GM19240 (cell line): Measurements from ENCODE around the gene ABLIM3.

Source experiments
- DNase-seq: peaks from one replicate; pipeline ENCODE4 v3.0.0; 2011; ENCODE audit warnings: low spot score; ENCODE audit not compliant: insufficient read length

The ABLIM3 gene

GRCh38 chr5:149217096-149217802 lies 76.0 kb downstream of the ABLIM3 start:
- no peak for DNase-seq

DNA sequence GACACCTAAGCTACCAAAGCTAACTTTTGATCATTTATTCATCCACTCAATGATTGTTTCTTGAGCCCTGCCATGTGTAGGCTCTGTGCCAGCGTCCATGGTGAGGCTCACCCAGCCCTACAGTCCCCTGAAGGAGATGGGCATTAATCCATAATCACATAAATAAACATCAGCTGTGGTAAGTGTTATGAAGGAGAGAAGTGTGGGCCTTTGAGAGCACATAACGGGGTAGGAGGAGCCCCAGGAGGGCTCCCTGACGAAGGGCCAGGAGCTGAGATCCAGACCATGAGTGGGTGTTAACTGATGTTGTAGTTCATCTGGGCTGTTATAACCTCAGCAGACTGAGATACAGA lies 76.5 kb downstream of the ABLIM3 start:
- DNase-seq = no peak

- DNase-seq = no peak
Observed at GRCh38 chr5:149219584-149219983, 78.3 kb downstream of the ABLIM3 start.

DNA sequence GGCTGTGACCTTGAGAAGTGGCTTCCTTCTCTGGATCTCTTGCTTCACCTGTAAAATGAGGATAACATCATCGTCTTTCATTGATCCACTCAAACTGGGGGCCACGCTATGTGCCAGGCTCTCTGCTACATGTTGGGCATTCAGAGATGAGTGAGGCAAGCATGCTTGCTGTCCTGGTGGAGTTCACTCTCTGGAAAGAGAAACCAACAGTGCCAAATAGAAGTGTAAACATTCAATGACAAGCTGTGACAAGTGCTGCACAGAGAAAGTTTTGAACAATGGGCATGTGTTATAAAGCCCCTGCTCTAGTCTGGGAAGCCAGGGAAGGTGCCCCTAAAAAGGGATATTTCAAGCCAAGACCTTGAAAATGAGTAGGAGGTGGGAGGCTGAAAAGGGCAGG lies 79.5 kb downstream of the ABLIM3 start:
- no peak for DNase-seq

GRCh38 chr5:149221326-149221725 lies 80.0 kb downstream of the ABLIM3 start:
- DNase-seq = no peak

DNA sequence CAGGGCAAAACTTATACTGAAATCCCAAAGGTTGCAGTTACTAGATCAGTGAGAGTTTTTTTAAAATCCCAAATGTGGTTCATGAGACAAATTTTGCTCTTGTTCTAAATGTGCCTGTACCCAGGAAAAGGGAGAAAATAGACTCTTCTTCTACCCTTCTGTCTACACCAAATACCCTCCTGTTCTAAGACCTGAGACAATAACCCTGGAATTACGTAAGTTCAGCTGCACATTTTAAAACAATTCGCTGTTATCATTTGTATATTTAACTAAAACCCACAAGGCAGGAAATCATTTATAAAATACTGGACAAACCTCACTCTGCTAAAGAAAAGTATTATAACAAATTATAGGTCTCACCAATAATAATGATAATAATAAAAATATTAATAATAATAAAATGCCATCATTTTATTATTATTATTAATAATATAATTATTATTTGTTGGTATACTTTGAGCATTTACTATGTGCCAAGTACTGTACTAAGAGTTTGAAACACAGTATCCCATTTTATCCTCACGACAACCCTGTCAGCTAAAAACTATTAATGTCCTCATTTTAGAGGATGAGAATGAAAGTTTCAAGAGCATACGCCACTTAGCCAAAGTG lies 80.5 kb downstream of the ABLIM3 start:
- DNase-seq = no peak

- no peak for DNase-seq
Observed at GRCh38 chr5:149223081-149223848, 82.0 kb downstream of the ABLIM3 start.

DNA sequence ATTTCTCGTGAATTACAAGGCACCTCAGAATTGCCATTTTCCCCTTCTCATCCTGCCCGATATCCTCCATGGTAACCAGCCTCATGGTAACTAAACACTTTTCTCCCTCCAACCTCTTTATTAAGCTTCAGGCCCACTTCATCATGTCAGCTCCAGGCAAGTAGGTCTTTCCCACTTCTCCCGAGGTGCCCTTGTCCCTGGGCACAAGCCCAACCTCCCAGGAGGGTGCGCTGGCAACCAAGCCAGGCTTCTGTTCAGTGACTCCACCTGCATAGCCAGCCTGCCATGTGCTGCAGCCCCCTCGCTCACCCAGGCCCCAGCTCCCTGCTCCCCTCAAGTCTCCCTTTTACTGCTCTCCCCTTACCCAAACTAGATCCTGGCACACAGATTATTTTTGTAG lies 83.0 kb downstream of the ABLIM3 start:
- no peak for DNase-seq

GRCh38 chr5:149227168-149227826 lies 86.0 kb downstream of the ABLIM3 start:
- no peak for DNase-seq

- DNase-seq = no peak
Observed at GRCh38 chr5:149228618-149229297, 87.5 kb downstream of the ABLIM3 start.

GRCh38 chr5:149229298-149229937 lies 88.1 kb downstream of the ABLIM3 start:
- DNase-seq = no peak

DNA sequence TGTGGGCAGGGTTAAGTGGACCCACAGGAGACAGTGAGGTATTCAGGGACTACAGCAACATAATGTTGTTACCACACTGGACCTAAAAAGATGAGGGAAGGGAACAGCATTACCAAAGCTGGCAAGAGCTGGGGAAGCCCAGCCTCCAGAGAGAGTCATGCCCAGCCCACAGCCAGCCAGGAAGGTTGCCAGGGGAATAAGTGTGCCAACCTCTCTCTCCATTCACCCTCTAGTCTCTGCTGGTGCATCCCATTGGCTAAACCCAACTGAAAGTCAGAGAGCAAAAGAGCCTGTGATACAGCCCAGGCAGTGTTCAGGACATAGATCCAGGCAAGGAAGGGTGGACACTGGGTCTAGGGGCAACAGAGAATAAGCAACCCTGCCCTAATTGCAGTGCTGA lies 94.5 kb downstream of the ABLIM3 start:
- no peak for DNase-seq

DNA sequence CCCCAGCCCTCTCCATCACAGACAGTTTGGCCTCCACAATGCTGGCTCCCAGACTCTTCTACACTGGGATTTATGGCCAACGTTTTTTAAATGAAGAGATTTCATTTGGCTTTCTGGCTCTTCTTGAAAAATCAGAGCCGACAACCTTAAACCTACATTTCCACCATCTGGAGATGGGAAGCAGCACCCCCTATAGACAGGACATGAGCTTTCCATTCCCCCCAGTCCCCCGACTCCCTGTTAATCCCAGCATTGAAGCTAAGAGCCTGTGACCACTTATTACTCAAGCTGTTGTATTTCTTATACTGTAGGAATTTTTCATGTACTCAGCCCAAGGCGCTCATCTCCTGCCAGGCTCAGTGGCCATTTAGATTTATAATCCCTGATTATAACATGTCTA lies 96.4 kb downstream of the ABLIM3 start:
- DNase-seq = no peak

GRCh38 chr5:149238540-149238939 lies 97.2 kb downstream of the ABLIM3 start:
- no peak for DNase-seq

GRCh38 chr5:149239917-149240316 lies 98.6 kb downstream of the ABLIM3 start:
- DNase-seq = no peak

- DNase-seq = no peak
Observed at GRCh38 chr5:149240354-149240998, 99.2 kb downstream of the ABLIM3 start.

- no peak for DNase-seq
Observed at GRCh38 chr5:149242339-149242738, 101.0 kb downstream of the ABLIM3 start.

DNA sequence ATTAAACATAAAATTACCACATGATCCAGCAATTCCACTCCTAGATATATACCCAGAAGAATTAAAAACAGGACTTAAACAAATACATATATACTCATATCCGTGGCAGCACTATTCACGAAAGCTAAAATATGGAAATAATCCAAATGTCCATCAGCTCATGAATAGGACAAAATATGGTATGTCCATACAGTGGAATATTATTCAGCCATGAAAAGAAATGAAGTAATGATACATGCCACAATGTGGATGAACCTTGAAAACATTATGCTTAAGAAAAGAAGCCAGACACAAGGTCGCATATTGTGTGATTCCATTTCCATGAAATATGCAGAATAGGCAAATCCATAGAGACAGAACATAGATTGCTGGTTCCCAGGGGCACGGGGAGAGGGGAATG lies 105.6 kb downstream of the ABLIM3 start:
- DNase-seq = no peak

DNA sequence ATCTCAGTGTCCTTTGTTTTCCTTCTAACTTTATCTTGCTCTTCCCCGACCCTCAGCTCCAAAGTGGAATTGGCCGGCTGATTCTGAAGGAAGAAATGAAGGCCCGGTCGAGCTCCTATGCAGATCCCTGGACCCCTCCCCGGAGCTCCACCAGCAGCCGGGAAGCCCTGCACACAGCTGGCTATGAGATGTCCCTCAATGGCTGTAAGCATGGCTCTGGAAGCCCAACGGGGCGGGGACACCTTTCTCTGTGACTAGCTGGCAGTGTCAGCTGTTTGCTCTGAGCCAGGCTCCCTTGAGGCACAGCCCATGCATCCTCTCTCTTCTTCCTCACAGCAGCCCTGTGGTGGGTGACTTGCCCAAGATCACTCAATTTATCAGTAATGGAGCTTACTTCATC lies 106.4 kb downstream of the ABLIM3 start:
- DNase-seq = no peak

- no peak for DNase-seq
Observed at GRCh38 chr5:149251546-149251945, 110.3 kb downstream of the ABLIM3 start.

GRCh38 chr5:149254506-149254905 lies 113.2 kb downstream of the ABLIM3 start:
- no peak for DNase-seq
